OCI-LY1 (cell line): ENCODE data around the gene VIL1.

Source experiments
- CTCF ChIP-seq: fragments of 200-600 bp; sonication (generic), shearing (Covaris generic); IDR thresholded peaks from 2 replicates; pipeline ENCODE4 v1.5.1; 2017; ENCODE audit warnings: mild to moderate bottlenecking, antibody characterized with exemption, low read length, moderate library complexity, mixed read lengths
- EZH2 ChIP-seq: fragments of 200-600 bp; sonication (generic), shearing (Covaris generic); IDR thresholded peaks from 2 replicates; pipeline ENCODE4 v1.8.0; 2017; ENCODE audit warnings: borderline replicate concordance, mixed run types, mild to moderate bottlenecking, antibody characterized with exemption, low read length, moderate library complexity, mixed read lengths

- TF ChIP-seq CTCF (peak; percentile 70), EZH2 (no peak)
These were observed 47.2 kb downstream of the VIL1 start for GRCh38 chr2:218465987-218466633.
